ENCODE measurements around the gene UBE2F.

UBE2F gene

GRCh38 chr2:238082827-238083226 lies 116.0 kb downstream of the UBE2F start:
- DNase-seq, result no peak

- DNase-seq, result no peak
Measured at GRCh38 chr2:238083919-238084318, 117.1 kb downstream of the UBE2F start.

GRCh38 chr2:238084761-238085160 lies 117.9 kb downstream of the UBE2F start:
- no peak for DNase-seq

- DNase-seq, result no peak
Measured at GRCh38 chr2:238085899-238086298, 119.1 kb downstream of the UBE2F start.

GRCh38 chr2:238087211-238087610 lies 120.4 kb downstream of the UBE2F start:
- no peak for DNase-seq

- no peak for DNase-seq
Measured at GRCh38 chr2:238090887-238091286, 124.1 kb downstream of the UBE2F start.

- no peak for DNase-seq
Measured at GRCh38 chr2:238091436-238092060, 124.7 kb downstream of the UBE2F start.
